ENCODE data around the gene THAP8.
A peak's percentile ranks its signal among the peaks of the same experiment; 100 is the strongest.

The THAP8 gene

DNA sequence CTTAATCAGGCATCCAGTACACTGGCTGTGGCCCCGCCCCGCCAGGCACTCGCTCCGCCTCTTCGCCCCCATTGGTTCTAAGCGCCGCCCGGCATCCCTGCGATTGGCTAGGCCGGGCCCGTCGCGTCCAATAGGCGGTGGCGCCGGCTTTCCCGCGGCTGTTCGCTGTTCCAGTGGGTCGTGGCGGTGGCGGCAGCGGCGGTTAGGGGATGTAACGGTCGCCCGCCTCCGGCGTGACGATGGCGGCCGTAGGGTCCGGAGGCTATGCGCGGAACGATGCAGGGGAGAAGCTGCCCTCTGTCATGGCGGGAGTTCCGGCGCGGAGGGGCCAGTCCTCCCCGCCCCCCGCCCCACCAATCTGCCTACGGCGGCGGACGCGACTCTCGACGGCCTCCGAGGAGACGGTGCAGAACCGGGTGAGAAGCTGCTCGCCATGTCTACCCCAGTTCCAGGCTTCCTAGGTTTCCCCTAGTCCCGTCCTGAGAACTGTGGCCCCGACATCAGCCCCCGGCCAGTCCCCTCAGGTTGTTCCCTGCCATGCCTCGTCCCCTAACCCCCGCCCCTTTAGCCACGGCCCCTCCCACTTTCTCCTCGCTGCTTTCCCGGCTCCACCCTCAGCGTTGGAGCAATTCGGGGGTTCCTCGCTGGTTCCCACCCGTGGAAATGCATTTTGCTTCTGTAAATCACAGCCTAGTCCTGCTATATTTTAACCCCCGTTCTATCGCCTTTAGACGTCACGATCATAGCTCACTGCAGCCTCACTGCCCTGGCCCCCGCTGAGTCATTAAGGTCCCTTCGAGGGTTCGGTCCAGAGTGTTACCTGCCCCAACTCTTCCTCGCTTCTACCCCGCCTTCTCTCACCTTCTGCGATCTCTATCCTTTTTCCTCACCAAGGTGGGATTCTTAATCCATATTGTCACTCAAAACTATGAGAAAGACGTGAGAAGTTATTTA, 925 bp upstream of the THAP8 start, which contains the start of gene WDR62 (continued):
- TF ChIP-seq, protein P1, sequence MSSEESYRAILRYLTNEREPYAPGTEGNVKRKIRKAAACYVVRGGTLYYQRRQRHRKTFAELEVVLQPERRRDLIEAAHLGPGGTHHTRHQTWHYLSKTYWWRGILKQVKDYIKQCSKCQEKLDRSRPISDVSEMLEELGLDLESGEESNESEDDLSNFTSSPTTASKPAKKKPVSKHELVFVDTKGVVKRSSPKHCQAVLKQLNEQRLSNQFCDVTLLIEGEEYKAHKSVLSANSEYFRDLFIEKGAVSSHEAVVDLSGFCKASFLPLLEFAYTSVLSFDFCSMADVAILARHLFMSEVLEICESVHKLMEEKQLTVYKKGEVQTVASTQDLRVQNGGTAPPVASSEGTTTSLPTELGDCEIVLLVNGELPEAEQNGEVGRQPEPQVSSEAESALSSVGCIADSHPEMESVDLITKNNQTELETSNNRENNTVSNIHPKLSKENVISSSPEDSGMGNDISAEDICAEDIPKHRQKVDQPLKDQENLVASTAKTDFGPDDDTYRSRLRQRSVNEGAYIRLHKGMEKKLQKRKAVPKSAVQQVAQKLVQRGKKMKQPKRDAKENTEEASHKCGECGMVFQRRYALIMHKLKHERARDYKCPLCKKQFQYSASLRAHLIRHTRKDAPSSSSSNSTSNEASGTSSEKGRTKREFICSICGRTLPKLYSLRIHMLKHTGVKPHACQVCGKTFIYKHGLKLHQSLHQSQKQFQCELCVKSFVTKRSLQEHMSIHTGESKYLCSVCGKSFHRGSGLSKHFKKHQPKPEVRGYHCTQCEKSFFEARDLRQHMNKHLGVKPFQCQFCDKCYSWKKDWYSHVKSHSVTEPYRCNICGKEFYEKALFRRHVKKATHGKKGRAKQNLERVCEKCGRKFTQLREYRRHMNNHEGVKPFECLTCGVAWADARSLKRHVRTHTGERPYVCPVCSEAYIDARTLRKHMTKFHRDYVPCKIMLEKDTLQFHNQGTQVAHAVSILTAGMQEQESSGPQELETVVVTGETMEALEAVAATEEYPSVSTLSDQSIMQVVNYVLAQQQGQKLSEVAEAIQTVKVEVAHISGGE (tag by site-specific recombination; conservative IDR thresholded peaks at IDR 0.05; ENCODE audit: low read depth): peak; percentile 53; the same call in 1 of the 2 replicates
- TF ChIP-seq ZBTB8A (tag by site-specific recombination; IDR thresholded peaks at IDR 0.05): no peak; the same call in 1 of the 2 replicates
- TF ChIP-seq SCRT2 (tag by site-specific recombination; IDR thresholded peaks at IDR 0.05): no peak
- TF ChIP-seq, protein P2, sequence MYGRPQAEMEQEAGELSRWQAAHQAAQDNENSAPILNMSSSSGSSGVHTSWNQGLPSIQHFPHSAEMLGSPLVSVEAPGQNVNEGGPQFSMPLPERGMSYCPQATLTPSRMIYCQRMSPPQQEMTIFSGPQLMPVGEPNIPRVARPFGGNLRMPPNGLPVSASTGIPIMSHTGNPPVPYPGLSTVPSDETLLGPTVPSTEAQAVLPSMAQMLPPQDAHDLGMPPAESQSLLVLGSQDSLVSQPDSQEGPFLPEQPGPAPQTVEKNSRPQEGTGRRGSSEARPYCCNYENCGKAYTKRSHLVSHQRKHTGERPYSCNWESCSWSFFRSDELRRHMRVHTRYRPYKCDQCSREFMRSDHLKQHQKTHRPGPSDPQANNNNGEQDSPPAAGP (tag by site-specific recombination; IDR thresholded peaks at IDR 0.05): peak; percentile 92
- TF ChIP-seq ZNF670 (tag by site-specific recombination; IDR thresholded peaks at IDR 0.05; ENCODE audit: low read depth): no peak
- peak; percentile 77 for TF ChIP-seq ZSCAN30 (tag by site-specific recombination; IDR thresholded peaks at IDR 0.05)
- TF ChIP-seq, protein P3, sequence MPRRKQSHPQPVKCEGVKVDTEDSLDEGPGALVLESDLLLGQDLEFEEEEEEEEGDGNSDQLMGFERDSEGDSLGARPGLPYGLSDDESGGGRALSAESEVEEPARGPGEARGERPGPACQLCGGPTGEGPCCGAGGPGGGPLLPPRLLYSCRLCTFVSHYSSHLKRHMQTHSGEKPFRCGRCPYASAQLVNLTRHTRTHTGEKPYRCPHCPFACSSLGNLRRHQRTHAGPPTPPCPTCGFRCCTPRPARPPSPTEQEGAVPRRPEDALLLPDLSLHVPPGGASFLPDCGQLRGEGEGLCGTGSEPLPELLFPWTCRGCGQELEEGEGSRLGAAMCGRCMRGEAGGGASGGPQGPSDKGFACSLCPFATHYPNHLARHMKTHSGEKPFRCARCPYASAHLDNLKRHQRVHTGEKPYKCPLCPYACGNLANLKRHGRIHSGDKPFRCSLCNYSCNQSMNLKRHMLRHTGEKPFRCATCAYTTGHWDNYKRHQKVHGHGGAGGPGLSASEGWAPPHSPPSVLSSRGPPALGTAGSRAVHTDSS (tag by site-specific recombination; IDR thresholded peaks at IDR 0.05): no peak
- TF ChIP-seq ZNF155 (tag by site-specific recombination; IDR thresholded peaks at IDR 0.05): no peak
- TF ChIP-seq, protein P4, sequence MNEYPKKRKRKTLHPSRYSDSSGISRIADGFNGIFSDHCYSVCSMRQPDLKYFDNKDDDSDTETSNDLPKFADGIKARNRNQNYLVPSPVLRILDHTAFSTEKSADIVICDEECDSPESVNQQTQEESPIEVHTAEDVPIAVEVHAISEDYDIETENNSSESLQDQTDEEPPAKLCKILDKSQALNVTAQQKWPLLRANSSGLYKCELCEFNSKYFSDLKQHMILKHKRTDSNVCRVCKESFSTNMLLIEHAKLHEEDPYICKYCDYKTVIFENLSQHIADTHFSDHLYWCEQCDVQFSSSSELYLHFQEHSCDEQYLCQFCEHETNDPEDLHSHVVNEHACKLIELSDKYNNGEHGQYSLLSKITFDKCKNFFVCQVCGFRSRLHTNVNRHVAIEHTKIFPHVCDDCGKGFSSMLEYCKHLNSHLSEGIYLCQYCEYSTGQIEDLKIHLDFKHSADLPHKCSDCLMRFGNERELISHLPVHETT (tag by site-specific recombination; IDR thresholded peaks at IDR 0.05): no peak
- peak; percentile 60 for TF ChIP-seq ZNF610 (tag by site-specific recombination; IDR thresholded peaks at IDR 0.05; ENCODE audit: borderline replicate concordance)
- TF ChIP-seq, protein P5, sequence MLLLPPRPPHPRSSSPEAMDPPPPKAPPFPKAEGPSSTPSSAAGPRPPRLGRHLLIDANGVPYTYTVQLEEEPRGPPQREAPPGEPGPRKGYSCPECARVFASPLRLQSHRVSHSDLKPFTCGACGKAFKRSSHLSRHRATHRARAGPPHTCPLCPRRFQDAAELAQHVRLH (tag by site-specific recombination; IDR thresholded peaks at IDR 0.05): 0 out of 2 replicates have a peak, but pooled peaks have one; percentile 7
- TF ChIP-seq, protein P6, sequence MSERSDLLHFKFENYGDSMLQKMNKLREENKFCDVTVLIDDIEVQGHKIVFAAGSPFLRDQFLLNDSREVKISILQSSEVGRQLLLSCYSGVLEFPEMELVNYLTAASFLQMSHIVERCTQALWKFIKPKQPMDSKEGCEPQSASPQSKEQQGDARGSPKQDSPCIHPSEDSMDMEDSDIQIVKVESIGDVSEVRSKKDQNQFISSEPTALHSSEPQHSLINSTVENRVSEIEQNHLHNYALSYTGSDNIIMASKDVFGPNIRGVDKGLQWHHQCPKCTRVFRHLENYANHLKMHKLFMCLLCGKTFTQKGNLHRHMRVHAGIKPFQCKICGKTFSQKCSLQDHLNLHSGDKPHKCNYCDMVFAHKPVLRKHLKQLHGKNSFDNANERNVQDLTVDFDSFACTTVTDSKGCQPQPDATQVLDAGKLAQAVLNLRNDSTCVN (tag by site-specific recombination; optimal IDR thresholded peaks at IDR 0.05): no peak
- TF ChIP-seq ZNF132 (tag by site-specific recombination; IDR thresholded peaks at IDR 0.05; ENCODE audit: borderline replicate concordance): no peak
- 0 out of 2 replicates have a peak, but pooled peaks have one; percentile 44 for TF ChIP-seq ZNF596 (tag by site-specific recombination; IDR thresholded peaks at IDR 0.05)
- peak; percentile 52 for TF ChIP-seq GLIS1 (tag by site-specific recombination; IDR thresholded peaks at IDR 0.05)
- TF ChIP-seq ZNF114 (tag by site-specific recombination; IDR thresholded peaks at IDR 0.05): no peak
- TF ChIP-seq ZNF10 (tag by site-specific recombination; IDR thresholded peaks at IDR 0.05): 0 out of 2 replicates have a peak, but pooled peaks have one; percentile 54
- TF ChIP-seq MZF1 (tag by site-specific recombination; IDR thresholded peaks at IDR 0.05; ENCODE audit: borderline replicate concordance): peak; percentile 34; the same call in 1 of the 2 replicates
- no peak for TF ChIP-seq ZNF48 (tag by site-specific recombination; IDR thresholded peaks at IDR 0.05)
- TF ChIP-seq ZNF555 (tag by site-specific recombination; conservative IDR thresholded peaks at IDR 0.05): no peak
- TF ChIP-seq ZNF433 (tag by site-specific recombination; IDR thresholded peaks at IDR 0.05; ENCODE audit: low read depth): no peak
- 0 out of 2 replicates have a peak, but pooled peaks have one; percentile 39 for TF ChIP-seq RBAK (tag by site-specific recombination; IDR thresholded peaks at IDR 0.05)
- no peak for TF ChIP-seq ZNF37A (tag by site-specific recombination; IDR thresholded peaks at IDR 0.05)
- peak; percentile 84 for TF ChIP-seq SP2 (tag by site-specific recombination; IDR thresholded peaks at IDR 0.05)
- TF ChIP-seq, protein P7, sequence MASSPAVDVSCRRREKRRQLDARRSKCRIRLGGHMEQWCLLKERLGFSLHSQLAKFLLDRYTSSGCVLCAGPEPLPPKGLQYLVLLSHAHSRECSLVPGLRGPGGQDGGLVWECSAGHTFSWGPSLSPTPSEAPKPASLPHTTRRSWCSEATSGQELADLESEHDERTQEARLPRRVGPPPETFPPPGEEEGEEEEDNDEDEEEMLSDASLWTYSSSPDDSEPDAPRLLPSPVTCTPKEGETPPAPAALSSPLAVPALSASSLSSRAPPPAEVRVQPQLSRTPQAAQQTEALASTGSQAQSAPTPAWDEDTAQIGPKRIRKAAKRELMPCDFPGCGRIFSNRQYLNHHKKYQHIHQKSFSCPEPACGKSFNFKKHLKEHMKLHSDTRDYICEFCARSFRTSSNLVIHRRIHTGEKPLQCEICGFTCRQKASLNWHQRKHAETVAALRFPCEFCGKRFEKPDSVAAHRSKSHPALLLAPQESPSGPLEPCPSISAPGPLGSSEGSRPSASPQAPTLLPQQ (tag by site-specific recombination; IDR thresholded peaks at IDR 0.05): peak; percentile 85
- TF ChIP-seq ZNF426 (tag by site-specific recombination; IDR thresholded peaks at IDR 0.05): no peak
- TF ChIP-seq ZNF266 (tag by site-specific recombination; IDR thresholded peaks at IDR 0.05; ENCODE audit: low read depth): no peak

Data from HEK293 (cell line).